ENCODE results near the gene MINAR1. TPM values are rescaled to one million over a fixed set of nuclear protein-coding genes. Genes with fewer than 3 reads are reported as not detected.

The MINAR1 gene
- total RNA-seq, 1 experiment from 2014 or later = 0.22 TPM

- H3K27ac ChIP-seq = no peak overlapping the region
- no peak overlapping the region for H3K4me2 ChIP-seq
Observed at GRCh38 chr15:79432345-79433275, 474 bp downstream of the MINAR1 start.

GRCh38 chr15:79433276-79433990 is 1.3 kb downstream of the MINAR1 start:
- no peaks in the 10 kb centered on the region for H4K20me1 ChIP-seq (ENCODE audit: insufficient read depth)
- BruUV-seq (replicated peaks) = no TSS peak
- TF ChIP-seq, protein P1, sequence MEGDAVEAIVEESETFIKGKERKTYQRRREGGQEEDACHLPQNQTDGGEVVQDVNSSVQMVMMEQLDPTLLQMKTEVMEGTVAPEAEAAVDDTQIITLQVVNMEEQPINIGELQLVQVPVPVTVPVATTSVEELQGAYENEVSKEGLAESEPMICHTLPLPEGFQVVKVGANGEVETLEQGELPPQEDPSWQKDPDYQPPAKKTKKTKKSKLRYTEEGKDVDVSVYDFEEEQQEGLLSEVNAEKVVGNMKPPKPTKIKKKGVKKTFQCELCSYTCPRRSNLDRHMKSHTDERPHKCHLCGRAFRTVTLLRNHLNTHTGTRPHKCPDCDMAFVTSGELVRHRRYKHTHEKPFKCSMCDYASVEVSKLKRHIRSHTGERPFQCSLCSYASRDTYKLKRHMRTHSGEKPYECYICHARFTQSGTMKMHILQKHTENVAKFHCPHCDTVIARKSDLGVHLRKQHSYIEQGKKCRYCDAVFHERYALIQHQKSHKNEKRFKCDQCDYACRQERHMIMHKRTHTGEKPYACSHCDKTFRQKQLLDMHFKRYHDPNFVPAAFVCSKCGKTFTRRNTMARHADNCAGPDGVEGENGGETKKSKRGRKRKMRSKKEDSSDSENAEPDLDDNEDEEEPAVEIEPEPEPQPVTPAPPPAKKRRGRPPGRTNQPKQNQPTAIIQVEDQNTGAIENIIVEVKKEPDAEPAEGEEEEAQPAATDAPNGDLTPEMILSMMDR (conservative IDR thresholded peaks at IDR 0.05) = no peak
- TF ChIP-seq EZH2 (IDR thresholded peaks at IDR 0.05; ENCODE audit: low read depth) = no peak
- ChIA-PET POLR2A (ENCODE audit: unreplicated experiment) (interaction anchor here (0.5 kb wide), 1 partner anchor 111 kb away, joined by 12 read pairs; no protein-coding TSS in a partner anchor), CTCF (no interaction called here)
- H3K4me3 ChIP-seq = no peak overlapping the region
- H3K9me3 ChIP-seq (ENCODE audit: insufficient read depth, low read depth) = no peaks in the 10 kb centered on the region
- H3K36me3 ChIP-seq (ENCODE audit: low read depth) = no peaks in the 10 kb centered on the region
- no peaks in the 10 kb centered on the region for H3K9me2 ChIP-seq (ENCODE audit: insufficient read depth)
- DNase-seq = no peak
- H3K27ac ChIP-seq = no peak overlapping the region
- no peaks in the 10 kb centered on the region for H3K79me2 ChIP-seq (ENCODE audit: low read depth)
- H2AFZ ChIP-seq = no peak overlapping the region
- H3F3A ChIP-seq (ENCODE audit: insufficient read depth, low read depth) = no peaks in the 10 kb centered on the region
- H3K27me3 ChIP-seq (ENCODE audit: insufficient read depth, low read depth) = no peaks in the 10 kb centered on the region
- intact Hi-C loops (cut with micrococcal nuclease; ENCODE audit: unreplicated experiment) = no loop called here
- H3K4me2 ChIP-seq = no peak overlapping the region
- no peaks in the 10 kb centered on the region for H3K4me1 ChIP-seq (replicated peaks; ENCODE audit: insufficient read depth)

More at GRCh38 chr15:79432345-79433275, 474 bp downstream of the MINAR1 start:
- no peak for DNase-seq
- ChIA-PET CTCF (no interaction called here), POLR2A (ENCODE audit: unreplicated experiment) (interaction anchor here (0.5 kb wide), 1 partner anchor 112 kb away, joined by 12 read pairs; no protein-coding TSS in a partner anchor)
- TF ChIP-seq, protein P1 (conservative IDR thresholded peaks at IDR 0.05) = no peak
- no peak for TF ChIP-seq EZH2 (IDR thresholded peaks at IDR 0.05; ENCODE audit: low read depth)
- no peaks in the 10 kb centered on the region for H3K4me1 ChIP-seq (replicated peaks; ENCODE audit: insufficient read depth)
- H3K4me3 ChIP-seq = no peak overlapping the region
- no TSS peak for BruUV-seq (replicated peaks)
- no peaks in the 10 kb centered on the region for H3K27me3 ChIP-seq (ENCODE audit: insufficient read depth, low read depth)
- no peaks in the 10 kb centered on the region for H4K20me1 ChIP-seq (ENCODE audit: insufficient read depth)
- intact Hi-C loops (cut with micrococcal nuclease; ENCODE audit: unreplicated experiment) = no loop called here
- H3F3A ChIP-seq (ENCODE audit: insufficient read depth, low read depth) = no peaks in the 10 kb centered on the region
- no peaks in the 10 kb centered on the region for H3K36me3 ChIP-seq (ENCODE audit: low read depth)
- no peaks in the 10 kb centered on the region for H3K9me3 ChIP-seq (ENCODE audit: insufficient read depth, low read depth)
- no peak overlapping the region for H2AFZ ChIP-seq
- no peaks in the 10 kb centered on the region for H3K9me2 ChIP-seq (ENCODE audit: insufficient read depth)
- H3K79me2 ChIP-seq (ENCODE audit: low read depth) = no peaks in the 10 kb centered on the region

GRCh38 chr15:79434361-79434760 is 2.2 kb downstream of the MINAR1 start:
- no peak overlapping the region for H3K4me3 ChIP-seq
- ChIA-PET POLR2A (ENCODE audit: unreplicated experiment) (no interaction called here), CTCF (interaction anchor here (0.6 kb wide), 1 partner anchor 97 kb away, joined by 3 read pairs; no protein-coding TSS in a partner anchor)
- no peaks in the 10 kb centered on the region for H3F3A ChIP-seq (ENCODE audit: insufficient read depth, low read depth)
- intact Hi-C loops (cut with micrococcal nuclease; ENCODE audit: unreplicated experiment) = no loop called here
- no peak overlapping the region for H3K4me2 ChIP-seq
- no peaks in the 10 kb centered on the region for H3K9me2 ChIP-seq (ENCODE audit: insufficient read depth)
- no peaks in the 10 kb centered on the region for H3K27me3 ChIP-seq (ENCODE audit: insufficient read depth, low read depth)
- no peaks in the 10 kb centered on the region for H4K20me1 ChIP-seq (ENCODE audit: insufficient read depth)
- no TSS peak for BruUV-seq (replicated peaks)
- no peaks in the 10 kb centered on the region for H3K4me1 ChIP-seq (replicated peaks; ENCODE audit: insufficient read depth)
- no peak overlapping the region for H2AFZ ChIP-seq
- H3K27ac ChIP-seq = no peak overlapping the region
- no peaks in the 10 kb centered on the region for H3K36me3 ChIP-seq (ENCODE audit: low read depth)
- no peak for TF ChIP-seq EZH2 (IDR thresholded peaks at IDR 0.05; ENCODE audit: low read depth)
- TF ChIP-seq, protein P1 (conservative IDR thresholded peaks at IDR 0.05) = no peak
- no peaks in the 10 kb centered on the region for H3K9me3 ChIP-seq (ENCODE audit: insufficient read depth, low read depth)
- DNase-seq = no peak
- H3K79me2 ChIP-seq (ENCODE audit: low read depth) = no peaks in the 10 kb centered on the region
